ENCODE data around the gene MYCN. TPM values are rescaled to one million over a fixed set of nuclear protein-coding genes. Genes with fewer than 3 reads are reported as not detected.

Gene MYCN
- total RNA-seq, 4 donors from 2014 or later = 0.48 to 7.0 (median 0.82) TPM; not detected in 1

DNA sequence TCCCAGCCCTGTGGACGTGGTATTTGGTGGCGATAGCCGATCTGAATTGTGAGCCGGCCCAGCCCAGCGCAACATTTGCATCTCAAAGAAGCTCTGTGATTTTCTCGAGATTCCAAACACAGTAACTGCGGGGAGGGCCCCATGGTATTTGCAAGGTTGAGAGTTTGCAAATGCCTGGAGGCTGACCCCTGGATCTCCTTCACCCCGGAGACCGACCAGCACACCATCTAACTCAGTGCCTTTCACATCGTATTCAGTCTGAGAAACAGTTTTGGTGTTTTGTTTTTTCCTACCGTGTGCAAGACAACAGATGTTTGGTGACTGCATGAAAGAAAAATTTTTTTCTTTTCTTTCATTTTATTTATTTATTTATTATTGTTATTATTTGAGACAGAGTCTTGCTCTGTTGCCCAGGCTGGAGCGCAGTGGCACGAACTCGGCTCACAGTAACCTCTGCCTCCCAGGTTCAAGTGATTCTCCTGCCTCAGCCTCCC is 40.3 kb downstream of the MYCN start:
- Histone ChIP-seq H3K27ac (no peak overlapping the region), H3K4me1 (no peaks in the 10 kb centered on the region), H3K27me3 (no peaks in the 10 kb centered on the region), H3K36me3 (no peaks in the 10 kb centered on the region), H3K4me3 (no peak overlapping the region), H3K9me3 (no peaks in the 10 kb centered on the region)
- TF ChIP-seq POLR2A (IDR thresholded peaks at IDR 0.05) (no peak), POLR2AphosphoS5 (IDR thresholded peaks at IDR 0.05) (no peak), EP300 (IDR thresholded peaks at IDR 0.05; ENCODE audit: low read depth) (no peak)
- TF ChIP-seq, protein P1, sequence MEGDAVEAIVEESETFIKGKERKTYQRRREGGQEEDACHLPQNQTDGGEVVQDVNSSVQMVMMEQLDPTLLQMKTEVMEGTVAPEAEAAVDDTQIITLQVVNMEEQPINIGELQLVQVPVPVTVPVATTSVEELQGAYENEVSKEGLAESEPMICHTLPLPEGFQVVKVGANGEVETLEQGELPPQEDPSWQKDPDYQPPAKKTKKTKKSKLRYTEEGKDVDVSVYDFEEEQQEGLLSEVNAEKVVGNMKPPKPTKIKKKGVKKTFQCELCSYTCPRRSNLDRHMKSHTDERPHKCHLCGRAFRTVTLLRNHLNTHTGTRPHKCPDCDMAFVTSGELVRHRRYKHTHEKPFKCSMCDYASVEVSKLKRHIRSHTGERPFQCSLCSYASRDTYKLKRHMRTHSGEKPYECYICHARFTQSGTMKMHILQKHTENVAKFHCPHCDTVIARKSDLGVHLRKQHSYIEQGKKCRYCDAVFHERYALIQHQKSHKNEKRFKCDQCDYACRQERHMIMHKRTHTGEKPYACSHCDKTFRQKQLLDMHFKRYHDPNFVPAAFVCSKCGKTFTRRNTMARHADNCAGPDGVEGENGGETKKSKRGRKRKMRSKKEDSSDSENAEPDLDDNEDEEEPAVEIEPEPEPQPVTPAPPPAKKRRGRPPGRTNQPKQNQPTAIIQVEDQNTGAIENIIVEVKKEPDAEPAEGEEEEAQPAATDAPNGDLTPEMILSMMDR (IDR thresholded peaks at IDR 0.05) = no peak
- 92% methylated on average over 14 of the region's 14 CpGs; no CpG with 5 or more reads in 1 of the 2 donors for WGBS, 2 donors (ENCODE audit: low coverage in 1 of 2)
- intact Hi-C loops (cut with DNase I; ENCODE audit: low total_unique reads) (no loop called here), in situ Hi-C loops (cut with MboI; ENCODE audit: low pct_ligation_motif_present in 1 of 4, low pct_unique_long_range_greater_than_20kb in 1 of 4, low sequenced_read_pairs in 3 of 4) (no loop called here)
- DNase-seq = no peak

DNA sequence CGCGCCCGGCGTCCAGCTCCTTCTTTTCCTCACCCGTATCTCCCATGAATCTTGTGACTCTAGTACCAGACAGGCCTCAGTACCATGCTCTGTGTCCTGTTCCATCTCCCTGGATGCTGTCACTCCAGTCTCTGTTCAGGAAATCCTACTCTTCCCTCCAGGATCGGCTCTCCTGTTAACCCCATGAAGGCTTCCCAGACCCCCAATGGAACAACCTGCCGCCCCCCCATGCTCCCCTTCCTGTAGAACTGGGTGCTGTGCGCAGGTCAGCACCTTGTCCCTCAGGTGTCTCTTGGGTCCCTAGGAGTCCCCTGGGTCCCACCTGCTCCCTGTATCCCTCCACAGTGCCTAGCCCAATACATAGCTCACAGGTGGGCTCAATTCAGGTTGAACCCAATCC is 41.3 kb downstream of the MYCN start:
- no peaks in the 10 kb centered on the region for H3K4me1 ChIP-seq
- 92% methylated on average over 8 of the region's 8 CpGs; no CpG with 5 or more reads in 1 of the 2 donors for WGBS, 2 donors (ENCODE audit: low coverage in 1 of 2)
- TF ChIP-seq POLR2AphosphoS5 (IDR thresholded peaks at IDR 0.05) = no peak
- TF ChIP-seq, protein P1 (IDR thresholded peaks at IDR 0.05) = no peak
- TF ChIP-seq EP300 (IDR thresholded peaks at IDR 0.05; ENCODE audit: low read depth) = no peak
- no peak for TF ChIP-seq POLR2A (IDR thresholded peaks at IDR 0.05)
- in situ Hi-C loops (cut with MboI; ENCODE audit: low pct_ligation_motif_present in 1 of 4, low pct_unique_long_range_greater_than_20kb in 1 of 4, low sequenced_read_pairs in 3 of 4) = no loop called here
- no peak overlapping the region for H3K27ac ChIP-seq
- intact Hi-C loops (cut with DNase I; ENCODE audit: low total_unique reads) = no loop called here
- H3K27me3 ChIP-seq = no peaks in the 10 kb centered on the region
- H3K36me3 ChIP-seq = no peaks in the 10 kb centered on the region
- no peak for DNase-seq
- no peaks in the 10 kb centered on the region for H3K9me3 ChIP-seq
- no peak overlapping the region for H3K4me3 ChIP-seq

DNA sequence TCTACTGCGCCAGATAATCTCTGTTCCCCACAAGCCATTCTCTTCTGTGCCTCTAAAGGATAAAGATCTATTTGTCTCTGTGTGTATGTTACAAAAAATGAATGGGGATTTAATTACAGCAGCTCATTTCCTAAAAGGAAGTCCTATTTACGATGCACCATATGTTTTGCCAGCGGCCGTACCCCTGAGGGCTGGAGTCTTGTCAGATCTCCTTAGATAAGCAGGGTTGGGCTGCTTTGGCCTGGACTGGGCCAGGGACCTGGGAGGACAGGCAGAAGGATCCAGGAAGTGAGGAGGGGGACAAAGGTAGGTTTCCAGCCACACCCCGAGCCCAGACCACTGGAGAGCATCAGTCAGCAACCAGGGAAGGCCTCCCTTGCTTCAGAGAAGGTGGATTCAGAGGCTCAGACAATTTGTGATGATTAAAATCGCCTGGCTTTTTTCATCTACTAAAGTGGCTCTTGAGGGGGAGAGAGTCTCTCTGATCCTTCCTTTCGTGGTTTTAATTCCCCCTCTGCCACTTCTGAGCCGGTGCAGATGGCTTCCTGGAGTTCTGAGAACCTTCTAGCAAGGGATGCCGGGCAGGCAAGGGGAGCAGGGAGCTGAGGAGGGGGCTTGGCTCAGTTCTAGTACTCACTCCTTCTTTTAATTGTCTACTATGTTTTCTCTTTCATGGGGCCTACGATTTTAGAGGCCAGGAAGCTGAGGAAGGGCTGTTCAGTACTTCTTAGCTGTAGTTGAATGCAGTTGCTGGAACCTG is 42.1 kb downstream of the MYCN start:
- no peak overlapping the region for H3K27ac ChIP-seq
- no peaks in the 10 kb centered on the region for H3K4me1 ChIP-seq
- no peak for DNase-seq
- intact Hi-C loops (cut with DNase I; ENCODE audit: low total_unique reads) (no loop called here), in situ Hi-C loops (cut with MboI; ENCODE audit: low pct_ligation_motif_present in 1 of 4, low pct_unique_long_range_greater_than_20kb in 1 of 4, low sequenced_read_pairs in 3 of 4) (no loop called here)
- TF ChIP-seq, protein P1 (IDR thresholded peaks at IDR 0.05) = no peak
- TF ChIP-seq POLR2AphosphoS5 (IDR thresholded peaks at IDR 0.05) (no peak), EP300 (IDR thresholded peaks at IDR 0.05; ENCODE audit: low read depth) (no peak), POLR2A (IDR thresholded peaks at IDR 0.05) (no peak)
- no peaks in the 10 kb centered on the region for H3K27me3 ChIP-seq
- no peaks in the 10 kb centered on the region for H3K9me3 ChIP-seq
- 20 to 49% methylated on average over 2 to 10 of the region's 10 CpGs for WGBS, 2 donors (ENCODE audit: low coverage in 1 of 2)
- H3K4me3 ChIP-seq = no peak overlapping the region
- no peaks in the 10 kb centered on the region for H3K36me3 ChIP-seq

DNA sequence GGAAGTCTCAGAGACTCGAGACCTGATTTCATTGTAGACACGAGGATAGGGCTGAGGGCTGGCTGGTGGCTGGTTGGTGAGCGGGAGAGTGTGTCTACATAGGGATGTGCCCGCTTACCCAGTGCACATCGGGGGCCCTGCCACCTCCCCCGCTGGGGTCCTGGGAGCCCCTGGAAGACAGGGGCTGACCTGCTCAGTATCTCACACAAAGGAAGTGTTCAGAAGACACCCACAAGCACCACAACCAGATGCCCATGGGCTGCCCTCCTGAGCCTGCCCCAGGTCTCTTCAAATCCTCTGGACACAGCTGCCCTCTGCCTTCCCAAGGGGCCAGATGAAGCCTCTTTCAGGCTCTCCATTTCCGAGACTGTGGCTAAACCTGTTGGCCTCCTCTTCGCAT is 43.1 kb downstream of the MYCN start:
- Histone ChIP-seq H3K27ac (no peak overlapping the region), H3K36me3 (no peaks in the 10 kb centered on the region), H3K9me3 (no peaks in the 10 kb centered on the region), H3K27me3 (no peaks in the 10 kb centered on the region), H3K4me3 (no peak overlapping the region), H3K4me1 (no peaks in the 10 kb centered on the region)
- in situ Hi-C loops (cut with MboI; ENCODE audit: low pct_ligation_motif_present in 1 of 4, low pct_unique_long_range_greater_than_20kb in 1 of 4, low sequenced_read_pairs in 3 of 4) (no loop called here), intact Hi-C loops (cut with DNase I; ENCODE audit: low total_unique reads) (no loop called here)
- DNase-seq = no peak
- 80 to 90% methylated on average over 1 to 8 of the region's 8 CpGs for WGBS, 2 donors (ENCODE audit: low coverage in 1 of 2)
- no peak for TF ChIP-seq POLR2AphosphoS5 (IDR thresholded peaks at IDR 0.05)
- no peak for TF ChIP-seq EP300 (IDR thresholded peaks at IDR 0.05; ENCODE audit: low read depth)
- TF ChIP-seq, protein P1 (IDR thresholded peaks at IDR 0.05) = no peak
- no peak for TF ChIP-seq POLR2A (IDR thresholded peaks at IDR 0.05)

Data from transverse colon (tissue), 4 donors.